MM.1S (cell line): ENCODE data around the gene TIMM44.

Source experiments
- EZH2 ChIP-seq: fragments of 300-600 bp; sonication (generic); optimal IDR thresholded peaks from 2 replicates; pipeline ENCODE3; 2017; ENCODE audit warnings: low read depth, mild to moderate bottlenecking, antibody characterized with exemption, low read length, mixed read lengths
- TF ChIP-seq, protein P1 (sequence below): fragments of 300-600 bp; sonication (generic); IDR thresholded peaks from 2 replicates; pipeline ENCODE4 v1.5.1; 2016; ENCODE audit warnings: antibody characterized with exemption, low read length, mixed read lengths

DNA sequence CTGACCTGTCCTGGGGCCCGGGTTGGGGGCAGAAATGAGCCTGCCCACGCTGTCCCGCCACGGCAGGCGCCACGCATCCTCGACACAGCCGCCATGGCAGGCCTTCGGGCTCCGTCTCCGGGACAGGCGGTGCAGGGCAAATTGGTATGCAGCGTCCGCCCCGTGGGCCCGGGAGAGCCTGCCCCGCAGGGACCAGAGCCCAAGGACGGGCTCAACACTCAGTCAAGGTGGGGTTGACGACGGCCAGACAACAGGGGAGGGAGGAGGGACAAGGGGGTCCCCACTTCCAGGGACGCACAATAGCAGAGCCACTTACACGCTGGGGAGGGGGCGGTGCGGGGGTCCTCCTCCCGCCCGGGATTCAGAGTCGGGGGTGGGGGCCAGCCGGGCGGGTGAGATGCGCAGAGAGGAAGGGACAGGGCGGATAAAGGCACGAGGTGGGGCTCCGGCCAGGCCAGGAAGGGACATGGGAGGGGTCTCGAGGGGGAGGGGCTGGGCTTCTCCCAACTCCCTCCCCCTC is 18.8 kb downstream of the TIMM44 start:
- TF ChIP-seq, protein P1, sequence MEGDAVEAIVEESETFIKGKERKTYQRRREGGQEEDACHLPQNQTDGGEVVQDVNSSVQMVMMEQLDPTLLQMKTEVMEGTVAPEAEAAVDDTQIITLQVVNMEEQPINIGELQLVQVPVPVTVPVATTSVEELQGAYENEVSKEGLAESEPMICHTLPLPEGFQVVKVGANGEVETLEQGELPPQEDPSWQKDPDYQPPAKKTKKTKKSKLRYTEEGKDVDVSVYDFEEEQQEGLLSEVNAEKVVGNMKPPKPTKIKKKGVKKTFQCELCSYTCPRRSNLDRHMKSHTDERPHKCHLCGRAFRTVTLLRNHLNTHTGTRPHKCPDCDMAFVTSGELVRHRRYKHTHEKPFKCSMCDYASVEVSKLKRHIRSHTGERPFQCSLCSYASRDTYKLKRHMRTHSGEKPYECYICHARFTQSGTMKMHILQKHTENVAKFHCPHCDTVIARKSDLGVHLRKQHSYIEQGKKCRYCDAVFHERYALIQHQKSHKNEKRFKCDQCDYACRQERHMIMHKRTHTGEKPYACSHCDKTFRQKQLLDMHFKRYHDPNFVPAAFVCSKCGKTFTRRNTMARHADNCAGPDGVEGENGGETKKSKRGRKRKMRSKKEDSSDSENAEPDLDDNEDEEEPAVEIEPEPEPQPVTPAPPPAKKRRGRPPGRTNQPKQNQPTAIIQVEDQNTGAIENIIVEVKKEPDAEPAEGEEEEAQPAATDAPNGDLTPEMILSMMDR: no peak
- no peak for TF ChIP-seq EZH2
